Lower leg skin (tissue), 4 donors: ENCODE results near the gene SNX9. TPM values are rescaled to one million over a fixed set of nuclear protein-coding genes. Genes with fewer than 3 reads are reported as not detected.
"Not testable (repeated sequence)": the region's sequence is repeated elsewhere in the genome, so short reads cannot be mapped to it uniquely, and the experiment has no call there.

Experiments
- DNase-seq, 2 donors: peaks; one replicate each; pipeline ENCODE4 v3.0.0-alpha.2; 2019; ENCODE audit warnings: low spot score in 2 of 2
- H3K4me3 ChIP-seq: fragments of 200-600 bp; sonication (generic); 2 replicates; pipeline ENCODE4 v1.5.1; 2017; ENCODE audit warnings: mild to moderate bottlenecking, low read depth; ENCODE audit not compliant: poor library complexity, severe bottlenecking
- CTCF ChIP-seq, 3 donors: fragments of 450-650 bp; IDR thresholded peaks; one replicate each; pipeline ENCODE4 v1.5.1; 2016; ENCODE audit warnings: antibody characterized with exemption in 3 of 3, mild to moderate bottlenecking in 3 of 3, moderate library complexity in 2 of 3
- POLR2A ChIP-seq, 2 donors: fragments of 450-650 bp; IDR thresholded peaks; one replicate each; pipeline ENCODE4 v1.6.1; 2016 to 2017; ENCODE audit warnings: antibody characterized with exemption in 2 of 2, mild to moderate bottlenecking in 1 of 2, moderate library complexity in 1 of 2
- WGBS, 2 donors: methylation state at CpG; one replicate each; pipeline ENCODE4 v1.1.5; 2018; 5-methylcytosine and 5-hydroxymethylcytosine counted together
- intact Hi-C: fragments of 100-400 bp; cut with DNase I; formaldehyde crosslinking; loops from one replicate; pipeline ENCODE4 v1.15.0; 2023; ENCODE audit warnings: low total_unique reads
- total RNA-seq, 4 donors: library from RNA; depleted of rRNA; stranded (reverse); fragments of >200 nt; gene quantifications; one replicate each; pipeline ENCODE4 v1.1.0, GENCODE V29; 2016

SNX9 gene
- total RNA-seq, 4 donors from 2014 or later: 37.4 to 59.5 (median 46.7) TPM

- DNase-seq: peak in 1 of 2 donors; percentile 43
- WGBS, 2 donors: 76% methylated on average over 6 of the region's 6 CpGs
- intact Hi-C loops: no loop called here
- no peak overlapping the region for H3K4me3 ChIP-seq
- no peak for TF ChIP-seq POLR2A (IDR thresholded peaks at IDR 0.05)
- no peak for TF ChIP-seq CTCF (IDR thresholded peaks at IDR 0.05)
Observed at GRCh38 chr6:157967020-157967419, 144.0 kb downstream of the SNX9 start.

GRCh38 chr6:157967486-157967885, 144.4 kb downstream of the SNX9 start:
- WGBS, 2 donors: 85 to 89% methylated on average over 8 of the region's 8 CpGs

GRCh38 chr6:157972177-157972576, 149.1 kb downstream of the SNX9 start:
- intact Hi-C loops, H3K4me3 ChIP-seq, DNase-seq: not testable (repeated sequence)
- 84 to 90% methylated on average over 3 of the region's 3 CpGs for WGBS, 2 donors

More at GRCh38 chr6:157967486-157967885, 144.4 kb downstream of the SNX9 start:
- no peak overlapping the region for H3K4me3 ChIP-seq
- intact Hi-C loops: no loop called here
- peak in 1 of 2 donors; percentile 74 for DNase-seq
- no peak for TF ChIP-seq CTCF (IDR thresholded peaks at IDR 0.05)
- no peak for TF ChIP-seq POLR2A (IDR thresholded peaks at IDR 0.05)

- WGBS, 2 donors: 78 to 81% methylated on average over 9 of the region's 9 CpGs
- H3K4me3 ChIP-seq: no peak overlapping the region
- DNase-seq: peak in 1 of 2 donors; percentile 73
- no peak for TF ChIP-seq POLR2A (IDR thresholded peaks at IDR 0.05)
- no peak for TF ChIP-seq CTCF (IDR thresholded peaks at IDR 0.05)
- intact Hi-C loops: no loop called here
Observed at GRCh38 chr6:157974341-157974894, 151.4 kb downstream of the SNX9 start.

GRCh38 chr6:157974967-157975366, 151.9 kb downstream of the SNX9 start:
- H3K4me3 ChIP-seq: no peak overlapping the region
- no peak for DNase-seq
- intact Hi-C loops: no loop called here
- TF ChIP-seq CTCF (IDR thresholded peaks at IDR 0.05): no peak
- TF ChIP-seq POLR2A (IDR thresholded peaks at IDR 0.05): no peak
- WGBS, 2 donors: 93 to 95% methylated on average over 3 of the region's 3 CpGs

GRCh38 chr6:157975456-157975855, 152.4 kb downstream of the SNX9 start:
- H3K4me3 ChIP-seq: no peak overlapping the region
- intact Hi-C loops: no loop called here
- peak in 1 of 2 donors; percentile 12 for DNase-seq
- no peak for TF ChIP-seq CTCF (IDR thresholded peaks at IDR 0.05)
- no peak for TF ChIP-seq POLR2A (IDR thresholded peaks at IDR 0.05)
- 87 to 95% methylated on average over 2 of the region's 2 CpGs for WGBS, 2 donors
